HL-60/S4 treated with phorbol 12-myristate 13-acetate at 8.2 ng/mL for 4 days and 3 days (cell line): ENCODE data around the gene AVPR1B.
"Not testable (repeated sequence)": the region's sequence is repeated elsewhere in the genome, so short reads cannot be mapped to it uniquely, and the experiment has no call there.

Source experiments
- in situ Hi-C: fragments of 300-500 bp; cut with MboI; formaldehyde crosslinking; loops from 2 replicates; pipeline ENCODE4 v1.15.0; 2022; ENCODE audit warnings: low sequenced_read_pairs

AVPR1B gene

DNA sequence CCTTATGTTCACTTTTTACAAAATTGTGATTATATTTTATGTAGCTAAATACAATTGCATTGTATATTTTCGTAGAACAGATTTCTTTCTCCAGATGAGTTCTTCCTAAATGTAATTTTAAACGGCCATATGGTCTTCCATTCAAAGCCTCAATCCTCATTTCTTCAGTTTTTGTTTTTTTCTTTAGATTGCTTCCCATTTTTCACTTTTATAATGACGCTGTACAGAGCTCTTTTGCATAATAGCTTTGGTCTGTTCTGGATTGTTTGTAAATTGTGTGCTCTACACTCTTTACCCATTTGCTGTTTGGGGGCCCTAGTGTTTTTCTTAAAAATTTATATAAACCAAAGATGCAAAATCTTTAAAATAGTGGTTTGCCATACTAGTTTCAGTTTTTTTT is 27.8 kb downstream of the AVPR1B start:
- in situ Hi-C loops = no loop called here

DNA sequence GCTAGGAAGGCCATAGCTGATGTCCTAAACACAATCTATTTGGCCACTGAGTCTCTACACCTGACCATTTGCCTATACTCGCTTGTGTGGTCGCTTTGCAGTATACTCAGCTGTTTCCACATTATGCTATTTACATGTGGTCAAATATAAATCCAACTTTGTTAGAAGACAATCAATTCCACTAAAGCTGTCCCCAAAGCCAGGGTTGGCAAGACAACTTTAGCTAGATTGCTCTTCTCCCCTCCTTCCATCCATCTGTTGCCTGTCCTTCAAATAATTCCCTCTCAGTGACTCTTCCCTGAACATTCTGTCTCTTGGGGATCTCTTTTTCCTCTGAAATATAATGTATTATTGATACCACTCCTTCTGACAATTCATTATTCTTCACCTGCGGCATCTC is 30.1 kb downstream of the AVPR1B start:
- in situ Hi-C loops = no loop called here

DNA sequence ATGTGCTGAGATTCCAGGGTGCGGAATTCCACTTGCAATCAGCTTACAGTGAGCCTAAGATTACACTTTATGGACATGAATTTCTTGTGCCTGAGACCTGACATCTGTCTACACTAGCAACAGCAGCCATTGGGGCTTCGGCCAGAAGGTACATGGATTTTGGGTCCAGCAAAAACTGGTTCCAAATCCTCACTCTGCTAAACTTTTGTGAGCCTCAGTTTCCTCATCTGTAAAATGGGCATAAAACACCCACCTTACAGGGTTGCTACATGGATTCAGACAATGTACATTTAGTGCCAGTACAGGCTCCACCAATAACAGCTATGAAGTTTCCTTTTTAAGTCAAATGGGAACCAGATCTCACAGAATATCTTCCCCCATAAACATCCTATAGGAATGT is 33.4 kb downstream of the AVPR1B start:
- in situ Hi-C loops = no loop called here

GRCh38 chr1:206082831-206083695 is 34.1 kb downstream of the AVPR1B start:
- in situ Hi-C loops = no loop called here

DNA sequence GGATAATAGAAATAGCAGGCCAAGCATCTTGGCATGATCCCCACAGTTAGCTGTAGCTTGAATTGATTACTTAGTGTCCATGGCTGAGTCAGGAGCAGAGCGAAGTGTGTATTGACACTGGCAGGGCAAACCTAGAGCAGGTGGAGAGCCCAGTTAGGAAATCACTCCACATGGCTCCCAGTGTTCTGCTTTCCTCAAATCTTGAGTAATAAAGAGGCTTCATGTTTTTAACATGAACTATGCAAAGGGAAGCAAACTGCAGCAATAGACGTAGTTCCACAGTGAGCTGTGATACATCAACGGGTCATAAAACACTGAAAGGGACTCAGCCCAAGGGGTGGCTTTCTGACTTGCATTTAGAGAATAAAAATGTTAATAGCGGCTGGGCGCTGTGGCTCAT is 35.3 kb downstream of the AVPR1B start:
- in situ Hi-C loops = no loop called here

- in situ Hi-C loops = no loop called here
Measured at GRCh38 chr1:206080026-206080820, 37.0 kb downstream of the AVPR1B start.

DNA sequence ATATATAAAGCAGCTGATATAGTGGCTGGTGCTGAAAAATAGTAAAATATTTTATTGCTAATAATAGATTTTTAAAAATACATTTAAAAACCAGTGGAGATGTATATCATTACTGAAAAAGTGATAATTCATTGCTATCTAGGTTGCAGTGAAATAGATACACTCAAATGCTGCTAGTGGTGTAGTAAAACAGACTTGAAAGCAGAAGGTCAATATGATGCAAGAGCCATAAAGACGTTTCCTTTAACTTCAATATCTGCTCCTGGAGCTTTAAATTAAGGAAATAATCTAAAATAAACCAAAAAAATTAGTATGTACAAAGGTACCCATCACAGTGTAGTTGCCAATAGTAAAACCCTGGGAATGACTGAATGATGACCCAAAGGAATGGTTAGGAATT is 38.1 kb downstream of the AVPR1B start:
- in situ Hi-C loops = no loop called here

DNA sequence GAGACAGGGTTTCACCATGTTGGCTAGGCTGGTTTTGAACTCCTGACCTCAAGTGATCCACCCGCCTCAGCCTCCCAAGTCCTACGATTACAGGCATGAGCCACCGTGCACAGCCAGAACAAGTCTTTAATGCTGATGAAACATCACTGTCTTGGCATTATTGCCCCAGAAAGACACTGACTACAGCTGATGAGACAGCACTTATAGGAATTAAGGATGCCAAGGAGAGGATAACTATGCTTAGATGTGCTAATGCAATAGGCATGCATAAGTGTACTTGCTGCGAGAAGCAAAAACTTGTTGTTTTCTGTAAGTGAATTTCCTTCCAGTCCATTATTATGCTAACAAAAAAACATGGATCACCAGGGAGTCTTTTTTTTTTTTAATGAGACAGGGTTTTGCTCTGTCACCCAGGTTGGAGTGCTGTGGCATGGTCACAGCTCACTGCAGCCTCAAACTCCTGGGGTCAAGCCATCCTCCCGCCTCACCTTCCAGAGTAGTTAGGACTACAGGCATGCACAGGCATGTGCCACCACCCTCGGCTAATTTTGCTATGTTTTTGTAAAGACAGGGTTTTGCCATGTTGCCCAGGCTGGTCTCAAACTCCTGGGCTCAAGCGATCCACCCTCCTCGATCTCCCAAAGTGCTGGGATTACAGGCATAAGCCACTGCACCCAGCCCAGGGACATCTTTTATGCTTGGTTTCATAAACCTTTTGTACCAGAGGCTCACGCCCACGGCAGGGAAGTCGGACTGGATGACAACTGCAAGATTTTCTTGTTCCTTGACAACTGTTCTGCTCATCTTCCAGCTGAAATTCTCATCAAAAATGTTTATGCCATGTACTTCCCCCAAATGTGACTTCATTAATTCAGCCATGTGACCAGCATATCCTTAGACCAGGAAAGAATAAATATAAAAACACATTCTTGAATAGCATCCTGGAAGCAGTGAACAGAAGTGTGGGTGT is 41.1 kb downstream of the AVPR1B start:
- in situ Hi-C loops = no loop called here

DNA sequence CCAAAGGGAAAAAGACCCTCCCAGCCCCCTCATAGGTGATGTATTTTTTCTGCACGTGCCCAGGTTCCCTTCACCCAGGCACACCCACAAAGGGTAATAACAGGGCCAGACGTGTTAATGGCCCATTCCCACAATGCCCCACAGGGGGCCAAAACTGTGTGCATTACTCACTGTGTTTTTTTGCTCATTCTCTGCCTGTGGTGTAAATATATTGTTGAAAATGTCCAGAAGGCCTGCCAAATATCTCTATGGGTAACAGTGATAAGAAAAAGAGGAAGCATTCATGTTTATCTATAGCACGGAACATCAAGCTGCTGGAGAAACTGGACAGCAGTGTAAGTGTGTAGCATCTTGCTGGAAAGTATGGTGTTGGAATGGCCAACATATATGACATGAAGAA is 42.3 kb downstream of the AVPR1B start:
- in situ Hi-C loops = no loop called here

DNA sequence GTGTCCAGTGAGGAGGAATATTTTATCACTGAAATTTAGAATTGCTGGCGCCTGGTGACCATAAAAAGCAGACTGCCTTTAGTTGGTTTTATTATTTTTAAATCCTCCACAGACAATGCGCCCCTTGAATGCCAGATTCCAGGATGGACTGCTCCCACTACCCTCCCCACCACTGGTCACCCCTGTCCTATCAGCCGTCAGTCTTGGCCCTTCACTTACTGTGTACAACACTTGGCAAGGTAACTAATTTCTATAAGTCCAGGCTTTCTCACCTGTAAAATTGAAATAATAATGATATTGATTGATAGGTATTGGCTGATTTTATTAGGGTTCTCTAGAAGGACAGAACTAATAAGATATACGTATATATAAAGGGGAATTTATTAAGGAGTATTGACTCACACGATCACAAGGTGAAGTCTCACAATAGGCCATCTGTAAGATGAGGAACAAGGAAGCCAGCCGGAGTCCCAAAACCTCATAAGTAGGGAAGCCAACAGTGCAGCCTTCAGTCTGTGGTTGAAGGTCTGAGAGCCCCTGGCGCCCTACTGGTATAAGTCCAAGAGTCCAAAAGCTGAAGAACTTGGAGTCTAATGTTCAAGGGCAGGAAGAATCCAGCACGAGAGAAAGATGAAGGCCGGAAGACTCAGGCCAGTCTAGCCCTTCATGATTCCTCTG is 46.4 kb downstream of the AVPR1B start:
- in situ Hi-C loops = no loop called here

GRCh38 chr1:206068314-206068713 is 48.9 kb downstream of the AVPR1B start:
- in situ Hi-C loops = no loop called here

DNA sequence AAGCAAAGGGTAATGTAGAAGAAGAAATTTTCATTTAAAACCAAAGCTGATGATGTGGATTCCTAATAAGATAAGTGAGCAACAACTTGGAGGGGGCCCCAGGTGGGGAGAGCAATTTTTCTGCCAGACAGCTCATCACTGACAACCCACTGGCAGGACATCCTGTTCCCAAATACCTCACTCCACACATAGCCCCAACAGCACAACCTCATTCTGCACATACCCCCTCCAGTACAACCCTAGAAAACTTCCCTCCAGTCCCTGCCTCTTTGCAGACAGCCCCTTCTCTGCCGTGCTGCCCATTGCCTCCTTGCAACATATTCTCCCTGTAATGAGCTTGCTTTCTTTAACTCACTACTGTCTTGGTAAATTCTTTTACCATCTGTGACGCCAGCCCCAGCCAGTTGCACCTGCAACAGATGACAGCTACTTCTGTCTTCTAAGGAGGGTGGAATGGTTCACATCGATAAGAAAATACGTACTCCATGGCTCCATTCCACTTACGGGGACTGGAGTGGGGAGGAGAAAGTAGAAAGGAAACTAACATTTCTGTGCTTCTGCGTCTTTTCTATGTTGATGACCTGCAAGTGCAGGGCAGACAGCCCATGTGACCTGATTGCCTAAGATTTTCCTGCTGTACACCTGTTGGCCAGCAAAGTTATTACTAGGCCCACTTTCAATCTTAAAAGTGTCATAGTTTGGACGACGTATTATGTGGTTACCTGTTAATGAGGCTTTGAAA is 49.5 kb downstream of the AVPR1B start:
- in situ Hi-C loops = no loop called here

- in situ Hi-C loops = no loop called here
Measured at GRCh38 chr1:206066479-206067171, 50.6 kb downstream of the AVPR1B start.

DNA sequence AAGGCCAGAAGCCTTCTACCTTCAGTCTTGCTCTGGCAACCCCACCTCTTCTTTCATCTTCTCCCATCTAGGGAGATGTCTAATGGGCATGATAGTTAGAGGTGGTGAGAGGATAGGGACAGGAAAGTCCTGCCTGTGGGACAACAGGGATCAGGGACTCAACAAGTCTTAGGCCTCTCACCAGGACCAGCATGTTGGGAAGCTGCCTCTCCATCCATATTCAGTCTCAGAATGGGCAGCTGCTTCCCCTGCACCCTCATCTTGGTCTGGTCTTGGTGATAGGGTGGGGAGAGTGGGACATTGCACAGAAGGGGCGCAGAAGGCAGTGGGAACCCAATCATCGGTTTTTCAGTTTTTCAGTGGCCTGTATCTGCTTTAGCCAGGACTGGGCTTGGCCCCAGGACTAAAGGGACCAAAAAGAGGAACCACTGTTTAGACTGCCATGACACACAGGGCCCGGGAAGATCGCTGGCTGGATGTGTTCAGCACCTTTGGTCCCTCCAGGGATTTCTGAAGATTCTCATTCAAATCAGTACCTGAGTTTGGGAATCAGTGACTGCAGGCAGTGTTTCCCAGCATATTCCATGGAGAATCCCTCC is 51.5 kb downstream of the AVPR1B start:
- in situ Hi-C loops = no loop called here

GRCh38 chr1:206064501-206064900 is 52.7 kb downstream of the AVPR1B start:
- in situ Hi-C loops = not testable (repeated sequence)

GRCh38 chr1:206064001-206064400 is 53.2 kb downstream of the AVPR1B start:
- in situ Hi-C loops = not testable (repeated sequence)

DNA sequence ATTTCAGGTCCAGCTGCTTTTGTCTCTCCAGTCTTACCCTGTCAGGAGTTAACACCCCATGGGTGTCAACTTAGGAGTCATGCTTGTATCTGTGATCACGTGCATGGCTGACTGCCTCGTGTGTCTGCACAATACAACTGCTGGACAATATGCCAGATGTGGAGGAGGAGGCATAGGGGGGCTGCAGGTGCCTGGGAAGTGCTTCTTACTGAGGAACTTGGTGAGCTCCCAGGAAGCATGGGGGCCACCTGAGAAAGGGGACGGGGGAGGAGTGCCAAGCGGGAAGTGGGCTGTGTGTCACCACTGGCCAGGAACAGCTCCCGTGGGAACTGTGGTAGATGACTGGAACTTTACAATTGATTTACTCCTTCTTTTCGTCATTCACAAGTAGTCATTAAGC is 54.7 kb downstream of the AVPR1B start:
- in situ Hi-C loops = no loop called here

- in situ Hi-C loops = no loop called here
Measured at GRCh38 chr1:206060844-206061243, 56.3 kb downstream of the AVPR1B start.
